HFFc6 (cell line): ENCODE results near the gene RPS6KB2. TPM values are rescaled to one million over a fixed set of nuclear protein-coding genes. Genes with fewer than 3 reads are reported as not detected.

Source experiments
- DNase-seq: peaks from one replicate; pipeline ENCODE4 v3.0.0-alpha.2; 2018
- H3K27ac Mint-ChIP-seq: 2 replicates; pipeline ENCODE4 v1.8.0; 2020; ENCODE audit warnings: mild to moderate bottlenecking, mixed read lengths
- H3K27me3 Mint-ChIP-seq: 2 replicates; pipeline ENCODE4 v1.8.0; 2021; ENCODE audit warnings: mild to moderate bottlenecking, moderate library complexity, mixed read lengths; ENCODE audit not compliant: insufficient read depth
- H3K36me3 Mint-ChIP-seq: 2 replicates; pipeline ENCODE4 v1.8.0; 2021; ENCODE audit warnings: low read depth, mixed read lengths
- H3K4me1 Mint-ChIP-seq: 2 replicates; pipeline ENCODE4 v1.8.0; 2020; ENCODE audit warnings: low read depth, mixed read lengths
- H3K4me3 Mint-ChIP-seq: 2 replicates; pipeline ENCODE4 v1.8.0; 2020; ENCODE audit warnings: mild to moderate bottlenecking, moderate library complexity, mixed read lengths
- H3K9me3 Mint-ChIP-seq: 2 replicates; pipeline ENCODE4 v1.8.0; 2020; ENCODE audit warnings: mild to moderate bottlenecking, mixed read lengths
- CTCF ChIP-seq: fragments of 200-600 bp; sonication (generic); IDR thresholded peaks from 2 replicates; pipeline ENCODE4 v1.5.0; 2021; ENCODE audit warnings: antibody characterized with exemption, mild to moderate bottlenecking
- total RNA-seq, 6 experiments: library from RNA; stranded (reverse); fragmentation: NEBNext Ultra II Directional; extraction: Animal tissue kit (Norgen Biotek cat#: 25700); gene quantifications; 2 replicates in 1 of 6; 3 replicates in 5 of 6; pipeline ENCODE4 v1.2.3, GENCODE V29; 2021

The RPS6KB2 gene
- total RNA-seq, 6 experiments from 2014 or later, result 51.5 to 58.4 (median 55.8) TPM

- no peak for TF ChIP-seq CTCF
Measured at GRCh38 chr11:67433536-67434394, 5.5 kb downstream of the RPS6KB2 start.

GRCh38 chr11:67434395-67434881, 6.1 kb downstream of the RPS6KB2 start:
- Mint-ChIP-seq H3K4me1 (no peaks in the 10 kb centered on the region), H3K36me3 (peaks cover 8% of the 10 kb centered on the region), H3K27ac (no peak overlapping the region), H3K4me3 (no peak overlapping the region), H3K27me3 (peaks cover 6% of the 10 kb centered on the region), H3K9me3 (no peaks in the 10 kb centered on the region)
- no peak for TF ChIP-seq CTCF
- DNase-seq, result no peak

More at GRCh38 chr11:67433536-67434394, 5.5 kb downstream of the RPS6KB2 start:
- Mint-ChIP-seq H3K27me3 (peaks cover 2% of the 10 kb centered on the region), H3K27ac (no peak overlapping the region), H3K4me1 (no peaks in the 10 kb centered on the region), H3K4me3 (no peak overlapping the region), H3K36me3 (peaks cover 8% of the 10 kb centered on the region), H3K9me3 (no peaks in the 10 kb centered on the region)
- no peak for DNase-seq

GRCh38 chr11:67435031-67435726, 6.9 kb downstream of the RPS6KB2 start:
- no peak overlapping the region for H3K27ac Mint-ChIP-seq
- H3K27me3 Mint-ChIP-seq, result peaks cover 7% of the 10 kb centered on the region
- TF ChIP-seq CTCF, result no peak

GRCh38 chr11:67435727-67436458, 7.6 kb downstream of the RPS6KB2 start:
- no peak overlapping the region for H3K27ac Mint-ChIP-seq
- no peak for DNase-seq
- H3K36me3 Mint-ChIP-seq, result peaks cover 8% of the 10 kb centered on the region
- H3K27me3 Mint-ChIP-seq, result peaks cover 9% of the 10 kb centered on the region
- no peaks in the 10 kb centered on the region for H3K4me1 Mint-ChIP-seq
- no peak overlapping the region; the same call in 1 of the 2 replicates for H3K4me3 Mint-ChIP-seq
- no peak for TF ChIP-seq CTCF
- H3K9me3 Mint-ChIP-seq, result no peaks in the 10 kb centered on the region

More at GRCh38 chr11:67435031-67435726, 6.9 kb downstream of the RPS6KB2 start:
- H3K4me3 Mint-ChIP-seq, result no peak overlapping the region
- H3K36me3 Mint-ChIP-seq, result peaks cover 8% of the 10 kb centered on the region
- DNase-seq, result no peak
- H3K9me3 Mint-ChIP-seq, result no peaks in the 10 kb centered on the region
- H3K4me1 Mint-ChIP-seq, result no peaks in the 10 kb centered on the region

- no peak for TF ChIP-seq CTCF
- peaks cover 8% of the 10 kb centered on the region for H3K36me3 Mint-ChIP-seq
- H3K4me3 Mint-ChIP-seq, result no peak overlapping the region
- H3K9me3 Mint-ChIP-seq, result no peaks in the 10 kb centered on the region
- no peak for DNase-seq
- H3K4me1 Mint-ChIP-seq, result no peaks in the 10 kb centered on the region
- H3K27ac Mint-ChIP-seq, result peak overlapping the region; percentile 30; the same call in 1 of the 2 replicates
- H3K27me3 Mint-ChIP-seq, result peaks cover 9% of the 10 kb centered on the region
Measured at GRCh38 chr11:67436459-67437081, 8.3 kb downstream of the RPS6KB2 start.
